PC-9 (cell line): Measurements from ENCODE around the gene RAD21L1.

ENCODE experiments used
- CTCF ChIP-seq: fragments of 200-600 bp; sonication (generic); conservative IDR thresholded peaks from 2 replicates; pipeline ENCODE4 v1.6.1; 2017; ENCODE audit warnings: mixed run types, antibody characterized with exemption, mild to moderate bottlenecking, moderate library complexity
- EZH2 ChIP-seq: fragments of 200-600 bp; sonication (generic); IDR thresholded peaks from 2 replicates; pipeline ENCODE4 v1.8.0; 2017; ENCODE audit warnings: antibody characterized with exemption, low read depth

- TF ChIP-seq CTCF (no peak), EZH2 (no peak)
These were observed 36.0 kb upstream of the RAD21L1 start for GRCh38 chr20:1189827-1190226.
